Prostate gland (tissue), 2 donors: Measurements from ENCODE around the gene ULK3. TPM values are rescaled to one million over a fixed set of nuclear protein-coding genes. Genes with fewer than 3 reads are reported as not detected.
A peak's percentile ranks its signal among the peaks of the same experiment; 100 is the strongest.

ENCODE experiments used
- DNase-seq: peaks from one replicate; pipeline ENCODE4 v3.0.0-alpha.2; 2019; ENCODE audit warnings: low spot score
- H3K27ac ChIP-seq, 2 donors: fragments of 200-600 bp; sonication (generic); 2 replicates each; pipeline ENCODE4 v1.5.1; 2017 to 2019
- H3K27me3 ChIP-seq: fragments of 200-600 bp; sonication (generic); replicated peaks from 2 replicates; pipeline ENCODE4 v1.5.1; 2019; ENCODE audit not compliant: insufficient read depth
- H3K36me3 ChIP-seq, 2 donors: fragments of 200-600 bp; sonication (generic); 1 replicate in 1 of 2; 2 replicates in 1 of 2; pipeline versions ENCODE4 v1.5.1 to v1.8.1; 2017 to 2019
- H3K4me1 ChIP-seq: fragments of 200-600 bp; sonication (generic); replicated peaks from 2 replicates; pipeline ENCODE4 v1.5.1; 2019
- H3K4me3 ChIP-seq, 2 donors: fragments of 200-600 bp; sonication (generic); 2 replicates each; pipeline ENCODE4 v1.5.1; 2017 to 2019
- H3K9me3 ChIP-seq: fragments of 200-600 bp; sonication (generic); 2 replicates; pipeline ENCODE4 v1.5.1; 2017
- POLR2A ChIP-seq: fragments of 450-650 bp; IDR thresholded peaks from one replicate; pipeline ENCODE4 v1.6.1; 2016; ENCODE audit warnings: antibody characterized with exemption, mild to moderate bottlenecking
- POLR2AphosphoS5 ChIP-seq: sonication (generic); formaldehyde crosslinking; IDR thresholded peaks from one replicate; pipeline ENCODE4 v1.6.1; 2017; ENCODE audit warnings: antibody characterized with exemption
- WGBS: methylation state at CpG from one replicate; pipeline ENCODE4 v1.1.5; 2018; 5-methylcytosine and 5-hydroxymethylcytosine counted together
- intact Hi-C: fragments of 100-400 bp; cut with DNase I; formaldehyde crosslinking; loops from one replicate; pipeline ENCODE4 v1.14.2; 2022
- total RNA-seq, 2 donors: library from RNA; depleted of rRNA; stranded (reverse); fragments of >200 nt; gene quantifications; one replicate each; pipeline ENCODE4 v1.1.0, GENCODE V29; 2016
- TF ChIP-seq, protein P1 (sequence below), 4 experiments: fragments of 200-600 bp in 2 of 4; fragments of 450-650 bp in 2 of 4; sonication (generic) in 2 of 4; IDR thresholded peaks; 1 replicate in 3 of 4; 2 replicates in 1 of 4; pipeline ENCODE4 v1.5.1; 2016 to 2019; ENCODE audit warnings: antibody characterized with exemption in 4 of 4, mild to moderate bottlenecking in 2 of 4, moderate library complexity in 2 of 4

The ULK3 gene
- total RNA-seq, 2 donors from 2014 or later, result 44.6 to 98.5 TPM

DNA sequence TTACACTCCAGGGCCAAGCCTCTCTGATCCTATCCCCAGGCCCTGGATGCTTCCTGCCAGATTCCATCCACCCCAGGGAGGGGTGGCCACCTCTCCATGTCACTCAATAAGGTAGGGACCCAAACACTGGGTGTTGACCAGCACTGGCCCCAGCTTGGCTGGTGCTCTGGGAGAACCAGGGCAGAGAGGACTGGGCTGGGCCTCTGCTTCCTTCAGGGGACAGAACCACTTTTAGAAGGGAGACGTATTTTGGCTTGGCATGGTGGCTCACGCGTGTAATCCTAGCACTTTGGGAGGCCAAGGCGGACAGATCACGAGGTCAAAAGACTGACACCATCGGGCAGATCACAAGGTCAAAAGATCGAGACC, 21.2 kb downstream of the ULK3 start:
- 89% methylated on average over 7 of the region's 7 CpGs for WGBS
- H3K27me3 ChIP-seq, result no peaks in the 10 kb centered on the region
- H3K27ac ChIP-seq, result no peak overlapping the region
- intact Hi-C loops, result no loop called here
- TF ChIP-seq, protein P1, sequence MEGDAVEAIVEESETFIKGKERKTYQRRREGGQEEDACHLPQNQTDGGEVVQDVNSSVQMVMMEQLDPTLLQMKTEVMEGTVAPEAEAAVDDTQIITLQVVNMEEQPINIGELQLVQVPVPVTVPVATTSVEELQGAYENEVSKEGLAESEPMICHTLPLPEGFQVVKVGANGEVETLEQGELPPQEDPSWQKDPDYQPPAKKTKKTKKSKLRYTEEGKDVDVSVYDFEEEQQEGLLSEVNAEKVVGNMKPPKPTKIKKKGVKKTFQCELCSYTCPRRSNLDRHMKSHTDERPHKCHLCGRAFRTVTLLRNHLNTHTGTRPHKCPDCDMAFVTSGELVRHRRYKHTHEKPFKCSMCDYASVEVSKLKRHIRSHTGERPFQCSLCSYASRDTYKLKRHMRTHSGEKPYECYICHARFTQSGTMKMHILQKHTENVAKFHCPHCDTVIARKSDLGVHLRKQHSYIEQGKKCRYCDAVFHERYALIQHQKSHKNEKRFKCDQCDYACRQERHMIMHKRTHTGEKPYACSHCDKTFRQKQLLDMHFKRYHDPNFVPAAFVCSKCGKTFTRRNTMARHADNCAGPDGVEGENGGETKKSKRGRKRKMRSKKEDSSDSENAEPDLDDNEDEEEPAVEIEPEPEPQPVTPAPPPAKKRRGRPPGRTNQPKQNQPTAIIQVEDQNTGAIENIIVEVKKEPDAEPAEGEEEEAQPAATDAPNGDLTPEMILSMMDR (IDR thresholded peaks at IDR 0.05), result no peak
- TF ChIP-seq POLR2A (no peak), POLR2AphosphoS5 (no peak)
- H3K9me3 ChIP-seq, result no peaks in the 10 kb centered on the region
- H3K4me1 ChIP-seq, result peaks cover 19% of the 10 kb centered on the region
- no peak overlapping the region for H3K4me3 ChIP-seq
- DNase-seq, result no peak
- H3K36me3 ChIP-seq, result no peaks in the 10 kb centered on the region

DNA sequence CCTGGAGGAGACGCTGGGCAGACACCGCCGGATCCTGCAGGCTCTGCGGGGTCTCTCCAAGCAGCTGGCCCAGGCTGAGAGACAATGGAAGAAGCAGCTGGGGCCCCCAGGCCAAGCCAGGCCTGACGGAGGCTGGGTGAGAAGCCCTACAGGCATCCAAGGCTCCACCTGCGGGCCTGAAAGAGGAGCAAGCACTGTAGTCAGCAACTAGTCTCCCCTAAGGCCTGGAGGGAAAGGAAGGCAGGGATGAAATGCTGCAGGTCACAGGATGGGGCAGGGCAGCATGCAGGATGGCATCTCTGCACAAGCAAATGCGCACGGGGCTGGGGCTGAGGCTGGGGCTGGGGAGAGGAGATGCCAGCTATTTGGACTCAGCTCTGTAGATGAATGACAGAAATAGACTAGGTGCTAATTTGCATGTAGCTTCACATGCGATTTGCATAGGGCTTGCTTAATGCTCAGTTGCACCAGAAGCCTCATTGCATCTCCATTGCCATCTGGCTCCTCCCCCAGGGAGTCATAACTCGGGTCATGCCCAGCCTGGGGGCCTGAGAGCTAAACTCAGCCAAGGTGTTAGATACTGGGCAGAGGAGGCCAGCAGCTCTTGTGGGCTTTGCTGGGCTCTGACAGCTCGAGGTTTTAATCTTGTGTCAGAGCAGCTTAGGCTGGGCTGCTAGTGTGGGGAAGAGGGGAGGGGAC, 21.7 kb downstream of the ULK3 start:
- no peak for DNase-seq
- H3K27ac ChIP-seq, result no peak overlapping the region
- H3K4me1 ChIP-seq, result peaks cover 24% of the 10 kb centered on the region
- 62% methylated on average over 7 of the region's 11 CpGs for WGBS
- no peak overlapping the region for H3K4me3 ChIP-seq
- TF ChIP-seq POLR2A, result no peak
- no peak for TF ChIP-seq POLR2AphosphoS5
- TF ChIP-seq, protein P1 (IDR thresholded peaks at IDR 0.05), result no peak
- no peaks in the 10 kb centered on the region for H3K27me3 ChIP-seq
- no peaks in the 10 kb centered on the region for H3K9me3 ChIP-seq
- H3K36me3 ChIP-seq, result no peaks in the 10 kb centered on the region
- intact Hi-C loops, result no loop called here

- no peak overlapping the region for H3K4me3 ChIP-seq
- no peaks in the 10 kb centered on the region for H3K27me3 ChIP-seq
- intact Hi-C loops, result no loop called here
- H3K9me3 ChIP-seq, result no peaks in the 10 kb centered on the region
- DNase-seq, result no peak
- no peak overlapping the region for H3K27ac ChIP-seq
- TF ChIP-seq POLR2AphosphoS5, result no peak
- TF ChIP-seq POLR2A, result no peak
- TF ChIP-seq, protein P1 (IDR thresholded peaks at IDR 0.05), result no peak
- H3K36me3 ChIP-seq, result no peaks in the 10 kb centered on the region
- peaks cover 29% of the 10 kb centered on the region for H3K4me1 ChIP-seq
- WGBS, result 87% methylated on average over 5 of the region's 5 CpGs
Measured at GRCh38 chr15:74820056-74820455, 22.9 kb downstream of the ULK3 start.

DNA sequence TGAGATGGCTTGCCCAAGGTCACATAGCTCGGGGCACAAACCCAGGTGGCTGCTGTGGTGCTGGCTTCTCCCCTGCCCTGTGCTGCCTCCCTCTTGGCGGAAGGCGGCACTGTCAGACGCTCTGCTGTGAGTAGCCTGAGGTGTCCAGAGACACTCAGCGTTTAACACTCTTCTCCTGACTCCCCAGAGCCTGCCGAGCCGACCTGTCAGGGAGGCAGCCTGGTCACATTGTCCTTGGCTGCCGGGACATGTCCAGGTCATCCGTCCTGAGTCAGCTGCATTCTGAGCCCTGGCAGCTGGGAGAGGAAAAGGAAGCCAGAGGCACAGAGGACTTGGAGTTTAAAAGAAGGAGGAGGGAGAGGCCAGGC, 25.6 kb downstream of the ULK3 start:
- peak; percentile 73 for DNase-seq
- no peaks in the 10 kb centered on the region for H3K9me3 ChIP-seq
- intact Hi-C loops, result no loop called here
- peaks cover 29% of the 10 kb centered on the region for H3K4me1 ChIP-seq
- peak overlapping the region; percentile 91 to 92 for H3K27ac ChIP-seq
- H3K27me3 ChIP-seq, result no peaks in the 10 kb centered on the region
- WGBS, result 12% methylated on average over 9 of the region's 9 CpGs
- TF ChIP-seq, protein P1 (IDR thresholded peaks at IDR 0.05), result peak in 3 of 4 experiments; percentile 7 to 54 (median 49)
- TF ChIP-seq POLR2A (peak; percentile 30), POLR2AphosphoS5 (peak; percentile 53)
- no peak overlapping the region for H3K4me3 ChIP-seq
- H3K36me3 ChIP-seq, result no peaks in the 10 kb centered on the region

GRCh38 chr15:74816624-74817369, 26.2 kb downstream of the ULK3 start:
- TF ChIP-seq POLR2AphosphoS5 (no peak), POLR2A (no peak)
- TF ChIP-seq, protein P1 (IDR thresholded peaks at IDR 0.05), result no peak
- Histone ChIP-seq H3K4me1 (peaks cover 29% of the 10 kb centered on the region), H3K36me3 (no peaks in the 10 kb centered on the region), H3K9me3 (no peaks in the 10 kb centered on the region), H3K27me3 (no peaks in the 10 kb centered on the region), H3K27ac (peak overlapping the region; percentile 91 to 92), H3K4me3 (no peak overlapping the region)
- 39% methylated on average over 19 of the region's 19 CpGs for WGBS
- peak; percentile 71 for DNase-seq
- intact Hi-C loops, result no loop called here
